HepG2 (cell line): Measurements from ENCODE around the gene GPC4. TPM values are rescaled to one million over a fixed set of nuclear protein-coding genes. Genes with fewer than 3 reads are reported as not detected.

Experiments
- ATAC-seq: fragments of 200-7000 bp; cut with Tn5 transposase; 3 replicates; pipeline ENCODE4 v1.9.1; 2020; ENCODE audit warnings: mild to moderate bottlenecking, moderate library complexity
- BruUV-seq: library from RNA; stranded (reverse); fragments of 400-500 nt; replicated peaks from 2 replicates; lab custom pipeline; 2021; lab: Mats Ljungman, UMichigan
- CTCF ChIA-PET: fragments of 300-600 bp; formaldehyde crosslinking; extraction: SDS; loops from one replicate; lab custom pipeline; 2021; ENCODE audit warnings: low total read pairs, inconsistent platforms, low intra/inter-chr PET ratio; lab: Yijun Ruan, JAX
- POLR2A ChIA-PET: fragments of 350-600 bp; sonication (Branson Sonifier 250); formaldehyde crosslinking; loops from one replicate; lab custom pipeline; 2020; ENCODE audit warnings: antibody characterized with exemption, inconsistent platforms; lab: Yijun Ruan, JAX
- DNase-seq: peaks from one replicate; pipeline ENCODE4 v3.0.0-alpha.2; 2015; ENCODE audit warnings: low spot score
- FAIRE-seq: peaks from 3 replicates; lab custom pipeline; 2011; peaks lifted over from hg19 to GRCh38; lab: Jason Lieb, UNC
- H2AFZ ChIP-seq: one replicate; pipeline ENCODE4 v1.6.1; 2011; ENCODE audit warnings: low read length, inconsistent platforms
- H3K27ac ChIP-seq: fragments of 300-600 bp; 3 replicates; pipeline ENCODE4 v1.8.0; 2011; ENCODE audit warnings: mixed run types, mild to moderate bottlenecking, mixed read lengths, low read length, inconsistent platforms; ENCODE audit not compliant: insufficient read depth; ENCODE audit errors: extremely low read length
- H3K27me3 ChIP-seq, 2 experiments: fragments of 200-600 bp in 1 of 2; 2 replicates in 1 of 2; 3 replicates in 1 of 2; pipeline versions ENCODE4 v1.6.0 to v1.8.0; 2011; ENCODE audit warnings: low read length in 2 of 2, mild to moderate bottlenecking in 2 of 2, moderate library complexity in 2 of 2, inconsistent platforms in 1 of 2; ENCODE audit not compliant: insufficient read depth in 2 of 2, control insufficient read depth in 1 of 2
- H3K36me3 ChIP-seq, 2 experiments: fragments of 200-600 bp in 1 of 2; replicated peaks in 1 of 2; 2 replicates in 1 of 2; 3 replicates in 1 of 2; pipeline versions ENCODE4 v1.5.1 to v1.8.0; 2011; ENCODE audit warnings: low read length in 2 of 2, inconsistent platforms in 1 of 2; ENCODE audit not compliant: insufficient read depth in 2 of 2, control insufficient read depth in 1 of 2
- H3K4me1 ChIP-seq: 2 replicates; pipeline ENCODE4 v1.5.1; 2012; ENCODE audit warnings: low read length, inconsistent platforms; ENCODE audit not compliant: insufficient read depth
- H3K4me2 ChIP-seq: 2 replicates; pipeline ENCODE4 v1.6.0; 2011; ENCODE audit warnings: low read depth, low read length, inconsistent platforms
- H3K4me3 ChIP-seq, 3 experiments: fragments of 200-600 bp in 1 of 3; sonication (generic), shearing (Covaris generic) in 1 of 3; replicated peaks in 1 of 3; 2 replicates each; pipeline ENCODE4 v1.5.1; 2011 to 2016; ENCODE audit warnings: low read length in 3 of 3, inconsistent platforms in 2 of 3, low read depth in 2 of 3, mild to moderate bottlenecking in 2 of 3, control low read depth in 1 of 3, mixed read lengths in 1 of 3; ENCODE audit not compliant: insufficient read depth in 1 of 3
- H3K79me2 ChIP-seq: one replicate; pipeline ENCODE4 v1.6.1; 2011; ENCODE audit warnings: low read length, inconsistent platforms; ENCODE audit not compliant: insufficient read depth
- H3K9ac ChIP-seq: 2 replicates; pipeline ENCODE4 v1.6.0; 2011; ENCODE audit warnings: mild to moderate bottlenecking, low read depth, low read length, inconsistent platforms; ENCODE audit not compliant: insufficient read depth
- H3K9me3 ChIP-seq: 2 replicates; pipeline ENCODE4 v1.5.1; 2012; ENCODE audit warnings: mild to moderate bottlenecking, low read length
- H4K20me1 ChIP-seq: 2 replicates; pipeline ENCODE4 v1.6.0; 2011; ENCODE audit warnings: inconsistent platforms, mild to moderate bottlenecking, low read length, moderate library complexity; ENCODE audit not compliant: insufficient read depth
- ATF4 ChIP-seq, 2 experiments: fragments of 450-650 bp in 1 of 2; sonication (generic) in 1 of 2; formaldehyde crosslinking; IDR thresholded peaks; 2 replicates each; pipeline versions ENCODE4 v1.5.0 to v1.8.0; 2020 to 2022; ENCODE audit warnings: mild to moderate bottlenecking in 1 of 2, missing genetic modification reagents in 1 of 2
- GABPA ChIP-seq, 2 experiments: IDR thresholded peaks; 2 replicates each; pipeline ENCODE4 v1.6.1; 2011 to 2016; ENCODE audit warnings: low read depth in 2 of 2, low read length in 1 of 2, missing biosample characterization in 1 of 2, missing genetic modification characterization in 1 of 2
- GLMP ChIP-seq: sonication (generic); formaldehyde crosslinking; IDR thresholded peaks from 2 replicates; pipeline ENCODE4 v1.9.0; 2021; ENCODE audit warnings: missing genetic modification reagents, mild to moderate bottlenecking, borderline replicate concordance
- HNRNPK ChIP-seq: fragments of 200-400 bp; formaldehyde crosslinking; IDR thresholded peaks from 2 replicates; pipeline ENCODE4 v1.6.1; 2018; ENCODE audit warnings: low read length, low read depth, moderate library complexity, mild to moderate bottlenecking; ENCODE audit not compliant: poor library complexity, severe bottlenecking
- KAT7 ChIP-seq: IDR thresholded peaks from 2 replicates; pipeline ENCODE4 v1.6.1; 2018; ENCODE audit warnings: borderline replicate concordance, missing compliant biosample characterization
- NR3C1 ChIP-seq: sonication (generic); formaldehyde crosslinking; IDR thresholded peaks from 2 replicates; pipeline ENCODE4 v1.4.0; 2020; ENCODE audit warnings: missing genetic modification reagents
- RFX1 ChIP-seq: fragments of 450-650 bp; IDR thresholded peaks from 2 replicates; pipeline ENCODE4 v1.6.1; 2017
- TRIM22 ChIP-seq: fragments of 450-650 bp; IDR thresholded peaks from 2 replicates; pipeline ENCODE4 v1.6.1; 2017
- ZFP62 ChIP-seq: sonication (generic); formaldehyde crosslinking; IDR thresholded peaks from 2 replicates; pipeline ENCODE4 v1.4.0; 2020; ENCODE audit warnings: missing genetic modification reagents
- ZFX ChIP-seq: sonication (generic); formaldehyde crosslinking; IDR thresholded peaks from 2 replicates; pipeline ENCODE4 v1.4.0; 2020; ENCODE audit warnings: mild to moderate bottlenecking, low read depth, missing genetic modification reagents, moderate library complexity
- ZNF264 ChIP-seq: sonication (generic); formaldehyde crosslinking; IDR thresholded peaks from 2 replicates; pipeline ENCODE4 v1.4.0; 2020; ENCODE audit warnings: missing genetic modification reagents
- ZNF615 ChIP-seq: sonication (generic); formaldehyde crosslinking; IDR thresholded peaks from 2 replicates; pipeline ENCODE4 v1.5.0; 2020; ENCODE audit warnings: mild to moderate bottlenecking, missing genetic modification reagents, borderline replicate concordance
- WGBS: methylation state at CpG from one replicate; pipeline ENCODE4 v1.1.6; 2017; ENCODE audit warnings: low lambda C conversion rate; 5-methylcytosine and 5-hydroxymethylcytosine counted together
- in situ Hi-C: cut with HindIII; loops from 2 replicates; pipeline ENCODE4 v1.10.0; 2017; ENCODE audit warnings: low pct_unique_long_range_greater_than_20kb; ENCODE audit not compliant: extremely low pct_ligation_motif_present
- intact Hi-C: fragments of 100-400 bp; cut with micrococcal nuclease; formaldehyde crosslinking; loops from one replicate; pipeline ENCODE4 v1.10.0; 2022; ENCODE audit not compliant: unreplicated experiment
- polyA plus RNA-seq, 8 experiments: library from polyadenylated mRNA; depleted of rRNA in 3 of 8; stranded (reverse) in 7 of 8; unstranded in 1 of 8; fragments of >200 nt; fragmentation: Illumina TruSeq in 4 of 8; extraction: Trizol in 4 of 8; gene quantifications; 2 replicates each; pipeline versions ENCODE4 v1.2.1 to v1.2.3, GENCODE V29; 2011 to 2016; ENCODE audit warnings: low read depth in 4 of 8, missing spikeins in 1 of 8, mixed read lengths in 1 of 8; ENCODE audit not compliant: insufficient read depth in 1 of 8
- total RNA-seq, 5 experiments: library from RNA; depleted of rRNA; stranded (reverse); fragments of >200 nt; fragmentation: Illumina TruSeq; extraction: Trizol; gene quantifications; 2 replicates each; pipeline ENCODE4 v1.2.3, GENCODE V29; 2016; ENCODE audit warnings: low read depth in 1 of 5
- TF ChIP-seq, protein P1 (sequence below): sonication (generic); formaldehyde crosslinking; IDR thresholded peaks from 2 replicates; pipeline ENCODE4 v1.8.0; 2022; ENCODE audit warnings: missing genetic modification reagents, mild to moderate bottlenecking, borderline replicate concordance
- TF ChIP-seq, protein P2 (sequence below): sonication (generic); formaldehyde crosslinking; IDR thresholded peaks from 2 replicates; pipeline ENCODE4 v1.5.1; 2020; ENCODE audit warnings: missing genetic modification reagents, mild to moderate bottlenecking, borderline replicate concordance
- TF ChIP-seq, protein P3 (sequence below): sonication (generic); formaldehyde crosslinking; IDR thresholded peaks from 2 replicates; pipeline ENCODE4 v1.4.0; 2020; ENCODE audit warnings: mild to moderate bottlenecking, missing genetic modification reagents

GPC4 gene
- total and polyA plus RNA-seq, 2 of the 13 experiments (the other 11 are each of a cell fraction or from before 2014, with no cell fraction given) = 0.29 to 0.38 TPM

DNA sequence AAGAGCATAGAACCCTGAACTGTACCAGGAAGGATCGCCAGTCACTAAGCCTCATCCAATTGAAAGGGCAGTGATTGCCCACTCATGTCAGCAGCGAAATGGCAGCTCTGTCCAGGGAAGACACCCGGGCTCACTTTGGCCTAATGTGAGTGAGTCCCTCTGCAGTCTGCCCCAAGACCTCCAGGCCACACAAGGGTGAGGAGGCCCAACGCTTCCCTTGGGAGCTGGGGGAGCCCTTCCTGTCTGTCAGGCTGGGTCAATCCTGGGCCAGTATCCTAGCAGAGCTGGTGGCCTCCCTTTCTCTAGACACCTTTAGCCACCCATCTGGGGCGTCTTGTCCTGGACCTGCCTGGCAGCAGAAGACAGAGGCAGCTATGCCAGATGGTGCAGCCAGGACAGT is 39.6 kb upstream of the GPC4 start:
- no peak overlapping the region for H3K4me2 ChIP-seq
- in situ Hi-C loops = no loop called here
- H3K36me3 ChIP-seq = no peaks in the 10 kb centered on the region
- no peaks in the 10 kb centered on the region for H3K27me3 ChIP-seq
- no peaks in the 10 kb centered on the region for H3K9me3 ChIP-seq
- FAIRE-seq (no peak), DNase-seq (no peak), ATAC-seq (no peak)
- H3K79me2 ChIP-seq = no peaks in the 10 kb centered on the region
- no CpG with 5 or more reads among the region's 5 CpGs for WGBS
- H2AFZ ChIP-seq = no peak overlapping the region
- H3K9ac ChIP-seq = no peak overlapping the region
- ChIA-PET CTCF (no interaction called here), POLR2A (no interaction called here)
- no peaks in the 10 kb centered on the region for H3K4me1 ChIP-seq
- no peak overlapping the region for H3K4me3 ChIP-seq
- no peaks in the 10 kb centered on the region for H4K20me1 ChIP-seq
- intact Hi-C loops = no loop called here
- BruUV-seq = no TSS peak
- no peak overlapping the region for H3K27ac ChIP-seq
- no peak for TF ChIP-seq TRIM22
- TF ChIP-seq, protein P1, sequence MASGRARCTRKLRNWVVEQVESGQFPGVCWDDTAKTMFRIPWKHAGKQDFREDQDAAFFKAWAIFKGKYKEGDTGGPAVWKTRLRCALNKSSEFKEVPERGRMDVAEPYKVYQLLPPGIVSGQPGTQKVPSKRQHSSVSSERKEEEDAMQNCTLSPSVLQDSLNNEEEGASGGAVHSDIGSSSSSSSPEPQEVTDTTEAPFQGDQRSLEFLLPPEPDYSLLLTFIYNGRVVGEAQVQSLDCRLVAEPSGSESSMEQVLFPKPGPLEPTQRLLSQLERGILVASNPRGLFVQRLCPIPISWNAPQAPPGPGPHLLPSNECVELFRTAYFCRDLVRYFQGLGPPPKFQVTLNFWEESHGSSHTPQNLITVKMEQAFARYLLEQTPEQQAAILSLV (CRISPR knock-in tag) = no peak
- no peak for TF ChIP-seq ZNF264 (CRISPR knock-in tag)
- no peak for TF ChIP-seq ATF4 (CRISPR knock-in tag; IDR thresholded peaks at IDR 0.05)
- TF ChIP-seq, protein P2, sequence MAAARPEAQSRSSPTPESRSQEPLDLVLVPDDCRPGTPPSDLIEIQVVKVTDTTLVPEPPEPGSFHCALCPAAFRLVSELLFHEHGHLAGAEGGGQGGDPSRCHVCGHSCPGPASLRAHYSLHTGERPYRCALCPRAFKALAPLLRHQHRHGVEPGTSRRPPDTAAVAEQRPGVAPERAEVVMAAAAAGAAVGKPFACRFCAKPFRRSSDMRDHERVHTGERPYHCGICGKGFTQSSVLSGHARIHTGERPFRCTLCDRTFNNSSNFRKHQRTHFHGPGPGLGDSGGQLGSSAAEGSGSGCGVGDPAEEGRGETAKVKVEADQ (CRISPR knock-in tag) = no peak
- no peak for TF ChIP-seq NR3C1 (CRISPR knock-in tag)
- TF ChIP-seq, protein P3, sequence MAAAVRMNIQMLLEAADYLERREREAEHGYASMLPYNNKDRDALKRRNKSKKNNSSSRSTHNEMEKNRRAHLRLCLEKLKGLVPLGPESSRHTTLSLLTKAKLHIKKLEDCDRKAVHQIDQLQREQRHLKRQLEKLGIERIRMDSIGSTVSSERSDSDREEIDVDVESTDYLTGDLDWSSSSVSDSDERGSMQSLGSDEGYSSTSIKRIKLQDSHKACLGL (CRISPR knock-in tag) = no peak
- no peak for TF ChIP-seq KAT7
- TF ChIP-seq GABPA (IDR thresholded peaks at IDR 0.05; ENCODE audit: low read depth, low read length) = no peak
- TF ChIP-seq GABPA (CRISPR knock-in tag; IDR thresholded peaks at IDR 0.05; ENCODE audit: low read depth) = no peak
- no peak for TF ChIP-seq GLMP (CRISPR knock-in tag)
- no peak for TF ChIP-seq ZNF615 (CRISPR knock-in tag)
- no peak for TF ChIP-seq HNRNPK
- no peak for TF ChIP-seq ZFP62 (CRISPR knock-in tag)
- no peak for TF ChIP-seq RFX1
- TF ChIP-seq ZFX (CRISPR knock-in tag) = no peak
